Gastrocnemius medialis (tissue), 4 donors: ENCODE results near the gene IMP4. TPM values are rescaled to one million over a fixed set of nuclear protein-coding genes. Genes with fewer than 3 reads are reported as not detected.

Experiments used
- total RNA-seq, 4 donors: library from RNA; depleted of rRNA; stranded (reverse); fragments of >200 nt; gene quantifications; one replicate each; pipeline versions ENCODE4 v1.1.0 to v1.2.3, GENCODE V29; 2016

The IMP4 gene
- total RNA-seq, 4 donors from 2014 or later, result 114 to 179 (median 149) TPM

Other genes starting within 250 kb of the IMP4 start
- not detected for gene POTEF, start 213.7 kb upstream of the IMP4 start, total RNA-seq
- gene CCDC74B, start 197.8 kb upstream of the IMP4 start, total RNA-seq, result 1 to 10 TPM in 1 of 4 donors, under 1 TPM in 1, not detected in 2; 0.42 to 1.2 TPM
- gene SMPD4, start 161.3 kb upstream of the IMP4 start, total RNA-seq, result 10 to 100 TPM; 19.5 to 33.4 (median 24.5) TPM
- 10 to 100 TPM; 57.0 to 86.5 (median 69.9) TPM for gene MZT2B, start 160.6 kb upstream of the IMP4 start, total RNA-seq
- not detected for gene TUBA3E, start 144.5 kb upstream of the IMP4 start, total RNA-seq
- gene PTPN18, start 13.2 kb downstream of the IMP4 start, total RNA-seq, result 10 to 100 TPM in 1 of 4 donors, 1 to 10 TPM in 3; 3.0 to 15.2 (median 7.0) TPM
- gene POTEI, start 166.4 kb downstream of the IMP4 start, total RNA-seq, result not detected
- not detected for gene CFC1B, start 178.3 kb downstream of the IMP4 start, total RNA-seq